Thyroid gland (tissue), 4 donors: ENCODE data around the gene TBC1D2. TPM values are rescaled to one million over a fixed set of nuclear protein-coding genes. Genes with fewer than 3 reads are reported as not detected.

Experiments used
- DNase-seq, 2 donors: peaks; one replicate each; pipeline ENCODE4 v3.0.0-alpha.2; 2019
- H3K27ac ChIP-seq, 3 donors: fragments of 200-600 bp; sonication (generic); 1 replicate in 2 of 3; 2 replicates in 1 of 3; pipeline ENCODE4 v1.5.1; 2016 to 2019; ENCODE audit warnings: mild to moderate bottlenecking in 1 of 3, moderate library complexity in 1 of 3
- H3K27me3 ChIP-seq: fragments of 200-600 bp; sonication (generic); one replicate; pipeline ENCODE4 v1.5.1; 2019
- H3K36me3 ChIP-seq, 2 donors: fragments of 200-600 bp; sonication (generic); one replicate each; pipeline ENCODE4 v1.5.1; 2016 to 2019
- H3K4me1 ChIP-seq, 2 donors: fragments of 200-600 bp; sonication (generic); one replicate each; pipeline ENCODE4 v1.5.1; 2017 to 2019
- H3K4me3 ChIP-seq, 3 donors: fragments of 200-600 bp; sonication (generic); replicated peaks in 1 of 3; 1 replicate in 2 of 3; 2 replicates in 1 of 3; pipeline ENCODE4 v1.5.1; 2016; ENCODE audit warnings: mild to moderate bottlenecking in 1 of 3
- H3K9me3 ChIP-seq: fragments of 200-600 bp; sonication (generic); one replicate; pipeline ENCODE4 v1.5.1; 2017
- CTCF ChIP-seq, 6 experiments: fragments of 200-600 bp in 3 of 6; fragments of 450-650 bp in 3 of 6; sonication (generic) in 3 of 6; IDR thresholded peaks; one replicate each; pipeline ENCODE4 v1.5.1; 2016 to 2019; ENCODE audit warnings: antibody characterized with exemption in 6 of 6, mild to moderate bottlenecking in 2 of 6, inconsistent platforms in 1 of 6, moderate library complexity in 1 of 6
- POLR2A ChIP-seq, 2 donors: fragments of 450-650 bp; IDR thresholded peaks; one replicate each; pipeline ENCODE4 v1.6.1; 2017; ENCODE audit warnings: antibody characterized with exemption in 2 of 2, mild to moderate bottlenecking in 2 of 2, moderate library complexity in 1 of 2
- WGBS, 2 donors: methylation state at CpG; one replicate each; pipeline ENCODE4 v1.1.5; 2017; 5-methylcytosine and 5-hydroxymethylcytosine counted together
- intact Hi-C: fragments of 100-400 bp; cut with DNase I; formaldehyde crosslinking; loops from one replicate; pipeline ENCODE4 v1.15.1; 2023
- total RNA-seq, 4 donors: library from RNA; depleted of rRNA; stranded (reverse); fragments of >200 nt; gene quantifications; one replicate each; pipeline ENCODE4 v1.2.3, GENCODE V29; 2016

The TBC1D2 gene
- total RNA-seq, 4 donors from 2014 or later: 12.9 to 20.9 (median 18.3) TPM

- Histone ChIP-seq H3K4me1 (peaks cover 0 to 7% of the 10 kb centered on the region in 2 donors), H3K36me3 (no peaks in the 10 kb centered on the region), H3K9me3 (no peaks in the 10 kb centered on the region), H3K27me3 (no peaks in the 10 kb centered on the region), H3K4me3 (no peak overlapping the region), H3K27ac (no peak overlapping the region)
- WGBS, 2 donors: 86 to 94% methylated on average over 6 of the region's 6 CpGs
- no peak for TF ChIP-seq CTCF (IDR thresholded peaks at IDR 0.05)
- no peak for TF ChIP-seq POLR2A (IDR thresholded peaks at IDR 0.05)
- DNase-seq: no peak
- intact Hi-C loops: no loop called here
These were observed 95.7 kb downstream of the TBC1D2 start for GRCh38 chr9:98159790-98160189.

GRCh38 chr9:98159301-98159700 lies 96.1 kb downstream of the TBC1D2 start:
- WGBS, 2 donors: 92 to 94% methylated on average over 5 of the region's 5 CpGs
- TF ChIP-seq CTCF (IDR thresholded peaks at IDR 0.05) (no peak), POLR2A (IDR thresholded peaks at IDR 0.05) (no peak)
- Histone ChIP-seq H3K9me3 (no peaks in the 10 kb centered on the region), H3K4me3 (no peak overlapping the region), H3K4me1 (peaks cover 0 to 7% of the 10 kb centered on the region in 2 donors), H3K27me3 (no peaks in the 10 kb centered on the region), H3K27ac (no peak overlapping the region), H3K36me3 (no peaks in the 10 kb centered on the region)
- intact Hi-C loops: no loop called here
- no peak for DNase-seq

GRCh38 chr9:98158071-98158831 lies 97.2 kb downstream of the TBC1D2 start:
- 83 to 88% methylated on average over 4 of the region's 4 CpGs for WGBS, 2 donors

GRCh38 chr9:98157372-98157771 lies 98.1 kb downstream of the TBC1D2 start:
- Histone ChIP-seq H3K36me3 (no peaks in the 10 kb centered on the region), H3K4me1 (peaks cover 0 to 7% of the 10 kb centered on the region in 2 donors), H3K4me3 (no peak overlapping the region), H3K9me3 (no peaks in the 10 kb centered on the region), H3K27me3 (no peaks in the 10 kb centered on the region), H3K27ac (no peak overlapping the region)
- WGBS, 2 donors: 90 to 95% methylated on average over 10 of the region's 10 CpGs
- TF ChIP-seq CTCF (IDR thresholded peaks at IDR 0.05) (no peak), POLR2A (IDR thresholded peaks at IDR 0.05) (no peak)
- no peak for DNase-seq
- intact Hi-C loops: no loop called here

More at GRCh38 chr9:98158071-98158831, 97.2 kb downstream of the TBC1D2 start:
- DNase-seq: no peak
- Histone ChIP-seq H3K4me1 (peaks cover 0 to 7% of the 10 kb centered on the region in 2 donors), H3K36me3 (no peaks in the 10 kb centered on the region), H3K4me3 (no peak overlapping the region), H3K27me3 (no peaks in the 10 kb centered on the region), H3K9me3 (no peaks in the 10 kb centered on the region), H3K27ac (no peak overlapping the region)
- TF ChIP-seq CTCF (IDR thresholded peaks at IDR 0.05) (no peak), POLR2A (IDR thresholded peaks at IDR 0.05) (no peak)
- intact Hi-C loops: no loop called here

- no peak for TF ChIP-seq POLR2A (IDR thresholded peaks at IDR 0.05)
- no peak for TF ChIP-seq CTCF (IDR thresholded peaks at IDR 0.05)
- Histone ChIP-seq H3K27me3 (no peaks in the 10 kb centered on the region), H3K4me1 (no peaks in the 10 kb centered on the region), H3K36me3 (no peaks in the 10 kb centered on the region), H3K4me3 (no peak overlapping the region), H3K9me3 (no peaks in the 10 kb centered on the region), H3K27ac (no peak overlapping the region)
- no peak for DNase-seq
- WGBS, 2 donors: 93 to 94% methylated on average over 2 of the region's 2 CpGs
- intact Hi-C loops: no loop called here
These were observed 100.8 kb downstream of the TBC1D2 start for GRCh38 chr9:98154678-98155077.
